IMR-90 (cell line): ENCODE data around the gene F12. TPM values are rescaled to one million over a fixed set of nuclear protein-coding genes. Genes with fewer than 3 reads are reported as not detected.

Experiments used
- ATAC-seq: fragments of 200-7000 bp; cut with Tn5 transposase; 2 replicates; pipeline ENCODE4 v1.9.1; 2020; ENCODE audit warnings: low read depth, mild to moderate bottlenecking, moderate library complexity
- BruUV-seq: library from RNA; stranded (reverse); fragments of 400-500 nt; replicated peaks from 2 replicates; lab custom pipeline; 2021; lab: Mats Ljungman, UMichigan
- CTCF ChIA-PET: fragments of 300-600 bp; formaldehyde crosslinking; extraction: SDS; loops from one replicate; lab custom pipeline; 2021; ENCODE audit warnings: antibody characterized with exemption; lab: Yijun Ruan, JAX
- POLR2A ChIA-PET: fragments of 300-600 bp; sonication (Branson Sonifier 250); formaldehyde crosslinking; loops from one replicate; lab custom pipeline; 2022; ENCODE audit warnings: antibody characterized with exemption; ENCODE audit not compliant: unreplicated experiment; lab: Charles Lee
- DNase-seq: peaks from one replicate; pipeline ENCODE4 v3.0.0; 2013
- H2AFZ ChIP-seq: replicated peaks from 2 replicates; pipeline ENCODE3; 2013; ENCODE audit warnings: low read length, mild to moderate bottlenecking; ENCODE audit not compliant: poor library complexity
- H2AK5ac ChIP-seq: 2 replicates; pipeline ENCODE4 v1.6.1; 2013; ENCODE audit warnings: low read depth, low read length, inconsistent platforms
- H2AK9ac ChIP-seq: replicated peaks from 2 replicates; pipeline ENCODE3; 2013; ENCODE audit warnings: mild to moderate bottlenecking, low read depth, low read length, moderate library complexity; ENCODE audit not compliant: poor library complexity
- H2BK120ac ChIP-seq: 2 replicates; pipeline ENCODE4 v1.6.1; 2013; ENCODE audit warnings: low read depth, low read length, inconsistent platforms
- H2BK15ac ChIP-seq: 3 replicates; pipeline ENCODE4 v1.6.1; 2013; ENCODE audit warnings: low read depth, low read length, inconsistent platforms
- H2BK20ac ChIP-seq: 2 replicates; pipeline ENCODE4 v1.6.1; 2013; ENCODE audit warnings: low read depth, mild to moderate bottlenecking, inconsistent platforms, low read length, moderate library complexity
- H2BK5ac ChIP-seq: 2 replicates; pipeline ENCODE4 v1.6.1; 2013; ENCODE audit warnings: mild to moderate bottlenecking, low read depth, low read length, inconsistent platforms; ENCODE audit not compliant: poor library complexity, severe bottlenecking
- H3K14ac ChIP-seq: replicated peaks from 2 replicates; pipeline ENCODE4 v1.6.1; 2013; ENCODE audit warnings: low read depth, low read length, inconsistent platforms
- H3K18ac ChIP-seq: 2 replicates; pipeline ENCODE4 v1.6.1; 2013; ENCODE audit warnings: low read depth, low read length, control low read depth
- H3K23ac ChIP-seq: 2 replicates; pipeline ENCODE4 v1.6.1; 2013; ENCODE audit warnings: low read depth, low read length, inconsistent platforms
- H3K27ac ChIP-seq: 2 replicates; pipeline ENCODE4 v1.5.1; 2013; ENCODE audit warnings: mild to moderate bottlenecking, control low read depth, low read length; ENCODE audit not compliant: insufficient read depth
- H3K27me3 ChIP-seq: 2 replicates; pipeline ENCODE4 v1.6.1; 2013; ENCODE audit warnings: low read length; ENCODE audit not compliant: control insufficient read depth, insufficient read depth
- H3K36me3 ChIP-seq: 2 replicates; pipeline ENCODE4 v1.6.1; 2013; ENCODE audit warnings: low read length, mixed read lengths; ENCODE audit not compliant: control insufficient read depth, insufficient read depth
- H3K4ac ChIP-seq: 2 replicates; pipeline ENCODE4 v1.6.1; 2013; ENCODE audit warnings: low read depth, low read length, inconsistent platforms
- H3K4me1 ChIP-seq: 2 replicates; pipeline ENCODE4 v1.6.1; 2013; ENCODE audit warnings: low read length, mixed read lengths; ENCODE audit not compliant: control insufficient read depth, insufficient read depth
- H3K4me2 ChIP-seq: 2 replicates; pipeline ENCODE4 v1.6.1; 2013; ENCODE audit warnings: low read depth, mild to moderate bottlenecking, control low read depth, low read length, moderate library complexity
- H3K4me3 ChIP-seq: 2 replicates; pipeline ENCODE4 v1.5.1; 2013; ENCODE audit warnings: low read depth, mild to moderate bottlenecking, control low read depth, low read length, moderate library complexity; ENCODE audit not compliant: insufficient read depth
- H3K56ac ChIP-seq: 2 replicates; pipeline ENCODE4 v1.6.1; 2013; ENCODE audit warnings: low read length, inconsistent platforms; ENCODE audit not compliant: insufficient read depth; ENCODE audit errors: extremely low read depth
- H3K79me1 ChIP-seq, 2 experiments: 2 replicates each; pipeline ENCODE4 v1.6.1; 2013; ENCODE audit warnings: low read length in 2 of 2, inconsistent platforms in 1 of 2, low read depth in 1 of 2
- H3K9ac ChIP-seq: 2 replicates; pipeline ENCODE4 v1.6.1; 2013; ENCODE audit warnings: low read depth, low read length, control low read depth
- H3K9me1 ChIP-seq: 2 replicates; pipeline ENCODE4 v1.6.1; 2013; ENCODE audit warnings: low read length, inconsistent platforms; ENCODE audit not compliant: insufficient read depth
- H3K9me3 ChIP-seq: 2 replicates; pipeline ENCODE4 v1.6.1; 2013; ENCODE audit warnings: low read length; ENCODE audit not compliant: control insufficient read depth, insufficient read depth
- H4K20me1 ChIP-seq: 2 replicates; pipeline ENCODE4 v1.6.1; 2013; ENCODE audit warnings: low read length, inconsistent platforms; ENCODE audit not compliant: insufficient read depth
- H4K5ac ChIP-seq: 2 replicates; pipeline ENCODE4 v1.6.1; 2013; ENCODE audit warnings: mild to moderate bottlenecking, low read depth, low read length, control low read depth
- H4K8ac ChIP-seq, 2 experiments: 2 replicates each; pipeline ENCODE4 v1.6.1; 2013; ENCODE audit warnings: low read depth in 2 of 2, low read length in 2 of 2, control low read depth in 1 of 2, inconsistent platforms in 1 of 2
- H4K91ac ChIP-seq: 2 replicates; pipeline ENCODE4 v1.6.1; 2013; ENCODE audit warnings: low read depth, low read length, inconsistent platforms; ENCODE audit not compliant: insufficient read depth
- CEBPB ChIP-seq: IDR thresholded peaks from 2 replicates; pipeline ENCODE4 v1.6.1; 2012; ENCODE audit warnings: low read depth, low read length, improper control_type of control experiment
- CHD1 ChIP-seq: IDR thresholded peaks from 2 replicates; pipeline ENCODE4 v1.6.1; 2012; ENCODE audit warnings: low read depth, low read length, improper control_type of control experiment
- FOS ChIP-seq: fragments of 150-350 bp; IDR thresholded peaks from 2 replicates; pipeline ENCODE4 v1.6.1; 2016; ENCODE audit warnings: low read depth, low read length
- MAFK ChIP-seq: IDR thresholded peaks from 2 replicates; pipeline ENCODE4 v1.6.1; 2012; ENCODE audit warnings: low read depth, low read length, improper control_type of control experiment
- MAZ ChIP-seq: IDR thresholded peaks from 2 replicates; pipeline ENCODE4 v1.6.1; 2012; ENCODE audit warnings: low read depth, mild to moderate bottlenecking, low read length, improper control_type of control experiment, moderate library complexity, borderline replicate concordance
- MXI1 ChIP-seq: IDR thresholded peaks from 2 replicates; pipeline ENCODE4 v1.6.1; 2012; ENCODE audit warnings: low read depth, mild to moderate bottlenecking, low read length, moderate library complexity, borderline replicate concordance
- NFE2L2 ChIP-seq: fragments of 150-350 bp; IDR thresholded peaks from 2 replicates; pipeline ENCODE4 v1.6.1; 2016; ENCODE audit warnings: low read depth, mild to moderate bottlenecking, low read length
- POLR2A ChIP-seq: IDR thresholded peaks from 2 replicates; pipeline ENCODE4 v1.6.1; 2012; ENCODE audit warnings: mild to moderate bottlenecking, low read depth, low read length
- RAD21 ChIP-seq: IDR thresholded peaks from 2 replicates; pipeline ENCODE4 v1.6.1; 2012; ENCODE audit warnings: low read length, improper control_type of control experiment
- RCOR1 ChIP-seq: IDR thresholded peaks from 2 replicates; pipeline ENCODE4 v1.6.1; 2012; ENCODE audit warnings: mild to moderate bottlenecking, low read length, improper control_type of control experiment; ENCODE audit not compliant: insufficient replicate concordance
- RFX5 ChIP-seq: IDR thresholded peaks from 2 replicates; pipeline ENCODE4 v1.8.0; 2012; ENCODE audit warnings: low read depth, mild to moderate bottlenecking, low read length, moderate library complexity
- SMC3 ChIP-seq: fragments of 150-350 bp; IDR thresholded peaks from 2 replicates; pipeline ENCODE4 v1.6.1; 2016; ENCODE audit warnings: low read depth, mild to moderate bottlenecking, antibody characterized with exemption, low read length, moderate library complexity
- WGBS, 2 experiments: methylation state at CpG; one replicate each; pipeline versions ENCODE4 v1.1.5 to v1.1.7; 2013; ENCODE audit warnings: missing lambda C conversion rate in 2 of 2; ENCODE audit not compliant: insufficient read length in 1 of 2; ENCODE audit errors: extremely low coverage in 2 of 2; 5-methylcytosine and 5-hydroxymethylcytosine counted together
- dilution Hi-C: fragments of 300-500 bp; cut with HindIII; formaldehyde crosslinking; loops from one replicate; pipeline ENCODE4 v1.14.3; 2018; ENCODE audit warnings: low sequenced_read_pairs; ENCODE audit not compliant: unreplicated experiment
- in situ Hi-C: fragments of 300-500 bp; cut with MboI; formaldehyde crosslinking; loops from 3 replicates; pipeline ENCODE4 v1.14.3; 2019; ENCODE audit warnings: low sequenced_read_pairs, inconsistent platforms, mixed read lengths
- intact Hi-C: fragments of 100-400 bp; cut with micrococcal nuclease; formaldehyde crosslinking; loops from 2 replicates; pipeline ENCODE4 v1.10.0; 2022
- polyA plus RNA-seq, 3 experiments: library from polyadenylated mRNA; depleted of rRNA; stranded (reverse); fragments of >200 nt; gene quantifications; 2 replicates each; pipeline ENCODE4 v1.2.3, GENCODE V29; 2012; ENCODE audit warnings: low replicate concordance in 1 of 3
- total RNA-seq: library from RNA; depleted of rRNA; stranded (reverse); fragments of >200 nt; gene quantifications from 2 replicates; pipeline ENCODE4 v1.2.3, GENCODE V29; 2012
- TF ChIP-seq, protein P1 (sequence below): fragments of 150-350 bp; IDR thresholded peaks from 2 replicates; pipeline ENCODE4 v1.6.1; 2017; ENCODE audit warnings: mild to moderate bottlenecking, antibody characterized with exemption, low read length, low read depth
- TF ChIP-seq, protein P2 (sequence below): conservative IDR thresholded peaks from 2 replicates; pipeline ENCODE4 v1.5.1; 2012; ENCODE audit warnings: mild to moderate bottlenecking, low read depth, low read length, improper control_type of control experiment
- TF ChIP-seq, protein P3 (sequence below): fragments of 150-350 bp; IDR thresholded peaks from 2 replicates; pipeline ENCODE4 v1.6.1; 2016; ENCODE audit warnings: low read depth, mild to moderate bottlenecking, low read length, moderate library complexity, borderline replicate concordance

The F12 gene
- total and polyA plus RNA-seq, 2 of the 4 experiments (the other 2 are of a cell fraction): 0.36 to 1.2 TPM

DNA sequence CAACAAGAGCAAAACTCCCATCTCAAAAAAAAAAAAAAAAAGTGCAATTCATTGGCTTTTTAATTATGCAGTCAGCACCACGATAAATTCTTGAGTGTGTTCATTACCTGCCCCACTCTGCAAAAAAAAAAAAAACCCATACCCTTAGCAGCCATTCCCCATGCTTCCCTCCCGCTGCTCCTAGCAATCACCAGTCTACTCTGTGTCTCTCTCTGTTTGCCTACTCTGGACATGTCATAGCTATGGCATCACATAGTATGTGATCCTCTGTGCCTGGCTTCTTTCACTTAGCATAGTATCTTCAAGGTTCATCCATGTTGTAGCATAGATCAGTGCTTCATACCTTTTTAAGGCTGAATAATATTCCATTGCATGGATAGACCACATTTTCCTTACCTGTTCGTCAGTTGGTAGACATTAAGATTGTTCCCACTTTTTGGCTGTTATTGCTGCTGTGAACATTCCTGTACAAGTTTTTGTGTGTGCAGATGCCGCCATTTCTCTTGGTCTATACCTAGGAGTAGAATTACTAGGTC lies 30.2 kb upstream of the F12 start:
- H3K4me1 ChIP-seq: no peaks in the 10 kb centered on the region
- H3K9me1 ChIP-seq: peaks cover 6% of the 10 kb centered on the region; the same call in 1 of the 2 replicates
- peaks cover 31% of the 10 kb centered on the region; the same call in 1 of the 2 replicates for H3K36me3 ChIP-seq
- H2AK5ac ChIP-seq: no peak overlapping the region
- H3K79me1 ChIP-seq: no peaks in the 10 kb centered on the region
- H4K8ac ChIP-seq: no peak overlapping the region
- H3K4me3 ChIP-seq: no peak overlapping the region
- H2BK15ac ChIP-seq: no peak overlapping the region
- H2BK20ac ChIP-seq: no peak overlapping the region
- no peak overlapping the region for H4K91ac ChIP-seq
- no peaks in the 10 kb centered on the region for H3K27me3 ChIP-seq
- DNase-seq (no peak), ATAC-seq (no peak)
- in situ Hi-C loops (no loop called here), intact Hi-C loops (no loop called here), dilution Hi-C loops (no loop called here)
- no peak overlapping the region for H2AK9ac ChIP-seq
- H3K9ac ChIP-seq: no peak overlapping the region
- no peak overlapping the region for H3K4ac ChIP-seq
- H4K20me1 ChIP-seq: peaks cover 2% of the 10 kb centered on the region; the same call in 1 of the 2 replicates
- H3K27ac ChIP-seq: no peak overlapping the region
- H2BK120ac ChIP-seq: no peak overlapping the region
- H3K56ac ChIP-seq: no peak overlapping the region
- ChIA-PET CTCF (interaction anchor here (1.5 kb wide), 1 partner anchor 12 kb away, joined by 3 read pairs; no protein-coding TSS in a partner anchor), POLR2A (no interaction called here)
- no peak overlapping the region for H2BK5ac ChIP-seq
- WGBS, 2 experiments: 80% methylated on average over 1 of the region's 4 CpGs; no CpG with 5 or more reads in 1 of the 2 experiments
- no peak overlapping the region for H4K5ac ChIP-seq
- H3K4me2 ChIP-seq: no peak overlapping the region
- H3K14ac ChIP-seq: no peak overlapping the region
- H3K9me3 ChIP-seq: no peaks in the 10 kb centered on the region
- no peak overlapping the region for H3K23ac ChIP-seq
- H2AFZ ChIP-seq: no peak overlapping the region
- TF ChIP-seq, protein P1, sequence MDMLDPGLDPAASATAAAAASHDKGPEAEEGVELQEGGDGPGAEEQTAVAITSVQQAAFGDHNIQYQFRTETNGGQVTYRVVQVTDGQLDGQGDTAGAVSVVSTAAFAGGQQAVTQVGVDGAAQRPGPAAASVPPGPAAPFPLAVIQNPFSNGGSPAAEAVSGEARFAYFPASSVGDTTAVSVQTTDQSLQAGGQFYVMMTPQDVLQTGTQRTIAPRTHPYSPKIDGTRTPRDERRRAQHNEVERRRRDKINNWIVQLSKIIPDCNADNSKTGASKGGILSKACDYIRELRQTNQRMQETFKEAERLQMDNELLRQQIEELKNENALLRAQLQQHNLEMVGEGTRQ: no peak
- no peak for TF ChIP-seq CHD1
- TF ChIP-seq MAZ: no peak
- no peak for TF ChIP-seq FOS
- TF ChIP-seq RAD21: no peak
- TF ChIP-seq, protein P2, sequence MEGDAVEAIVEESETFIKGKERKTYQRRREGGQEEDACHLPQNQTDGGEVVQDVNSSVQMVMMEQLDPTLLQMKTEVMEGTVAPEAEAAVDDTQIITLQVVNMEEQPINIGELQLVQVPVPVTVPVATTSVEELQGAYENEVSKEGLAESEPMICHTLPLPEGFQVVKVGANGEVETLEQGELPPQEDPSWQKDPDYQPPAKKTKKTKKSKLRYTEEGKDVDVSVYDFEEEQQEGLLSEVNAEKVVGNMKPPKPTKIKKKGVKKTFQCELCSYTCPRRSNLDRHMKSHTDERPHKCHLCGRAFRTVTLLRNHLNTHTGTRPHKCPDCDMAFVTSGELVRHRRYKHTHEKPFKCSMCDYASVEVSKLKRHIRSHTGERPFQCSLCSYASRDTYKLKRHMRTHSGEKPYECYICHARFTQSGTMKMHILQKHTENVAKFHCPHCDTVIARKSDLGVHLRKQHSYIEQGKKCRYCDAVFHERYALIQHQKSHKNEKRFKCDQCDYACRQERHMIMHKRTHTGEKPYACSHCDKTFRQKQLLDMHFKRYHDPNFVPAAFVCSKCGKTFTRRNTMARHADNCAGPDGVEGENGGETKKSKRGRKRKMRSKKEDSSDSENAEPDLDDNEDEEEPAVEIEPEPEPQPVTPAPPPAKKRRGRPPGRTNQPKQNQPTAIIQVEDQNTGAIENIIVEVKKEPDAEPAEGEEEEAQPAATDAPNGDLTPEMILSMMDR: no peak
- no peak for TF ChIP-seq RFX5
- no peak for TF ChIP-seq CEBPB
- no peak for TF ChIP-seq SMC3
- no peak for TF ChIP-seq RCOR1
- TF ChIP-seq MAFK: no peak
- TF ChIP-seq POLR2A: no peak
- no peak for TF ChIP-seq MXI1
- TF ChIP-seq, protein P3, sequence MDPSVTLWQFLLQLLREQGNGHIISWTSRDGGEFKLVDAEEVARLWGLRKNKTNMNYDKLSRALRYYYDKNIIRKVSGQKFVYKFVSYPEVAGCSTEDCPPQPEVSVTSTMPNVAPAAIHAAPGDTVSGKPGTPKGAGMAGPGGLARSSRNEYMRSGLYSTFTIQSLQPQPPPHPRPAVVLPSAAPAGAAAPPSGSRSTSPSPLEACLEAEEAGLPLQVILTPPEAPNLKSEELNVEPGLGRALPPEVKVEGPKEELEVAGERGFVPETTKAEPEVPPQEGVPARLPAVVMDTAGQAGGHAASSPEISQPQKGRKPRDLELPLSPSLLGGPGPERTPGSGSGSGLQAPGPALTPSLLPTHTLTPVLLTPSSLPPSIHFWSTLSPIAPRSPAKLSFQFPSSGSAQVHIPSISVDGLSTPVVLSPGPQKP: no peak
- no peak for TF ChIP-seq NFE2L2
- H3K18ac ChIP-seq: no peak overlapping the region
- BruUV-seq: no TSS peak
